Glutamatergic neuron (in vitro differentiated cells): ENCODE results near the gene TENT4B. TPM values are rescaled to one million over a fixed set of nuclear protein-coding genes. Genes with fewer than 3 reads are reported as not detected.

Experiments
- DNase-seq: peaks from one replicate; pipeline ENCODE4 v3.0.0; 2022
- H3K27ac Mint-ChIP-seq: one replicate; pipeline ENCODE4 v1.8.0; 2020; ENCODE audit warnings: mild to moderate bottlenecking, mixed read lengths, inconsistent platforms; ENCODE audit not compliant: unreplicated experiment
- H3K27me3 Mint-ChIP-seq: one replicate; pipeline ENCODE4 v1.8.0; 2020; ENCODE audit warnings: mild to moderate bottlenecking, moderate library complexity, mixed read lengths, inconsistent platforms; ENCODE audit not compliant: unreplicated experiment
- H3K36me3 Mint-ChIP-seq: one replicate; pipeline ENCODE4 v1.8.0; 2020; ENCODE audit warnings: mild to moderate bottlenecking, mixed read lengths, inconsistent platforms; ENCODE audit not compliant: unreplicated experiment
- H3K4me1 Mint-ChIP-seq: one replicate; pipeline ENCODE4 v1.8.0; 2020; ENCODE audit warnings: mild to moderate bottlenecking, low read depth, mixed read lengths, inconsistent platforms; ENCODE audit not compliant: unreplicated experiment
- H3K4me3 Mint-ChIP-seq: one replicate; pipeline ENCODE4 v1.8.0; 2020; ENCODE audit warnings: mild to moderate bottlenecking, mixed read lengths, inconsistent platforms; ENCODE audit not compliant: unreplicated experiment
- H3K9me3 Mint-ChIP-seq: one replicate; pipeline ENCODE4 v1.8.0; 2020; ENCODE audit warnings: mild to moderate bottlenecking, moderate library complexity, mixed read lengths, inconsistent platforms; ENCODE audit not compliant: unreplicated experiment
- total RNA-seq: library from RNA; stranded (reverse); fragmentation: NEBNext Ultra II Directional; extraction: Animal tissue kit (Norgen Biotek cat#: 25700); gene quantifications from one replicate; pipeline ENCODE4 v1.2.1, GENCODE V29; 2021; ENCODE audit not compliant: unreplicated experiment
- TF ChIP-seq, protein P1 (sequence below): fragments of 200-600 bp; sonication (generic); IDR thresholded peaks from one replicate; pipeline ENCODE4 v1.5.0; 2021; ENCODE audit not compliant: partially characterized antibody, unreplicated experiment

TENT4B gene
- total RNA-seq, 1 donor from 2014 or later: 9.5 TPM

GRCh38 chr16:50133214-50133613, 19.9 kb upstream of the TENT4B start:
- Mint-ChIP-seq H3K4me1 (no peaks in the 10 kb centered on the region), H3K4me3 (no peak overlapping the region), H3K36me3 (no peaks in the 10 kb centered on the region), H3K27ac (no peak overlapping the region), H3K9me3 (no peaks in the 10 kb centered on the region), H3K27me3 (no peaks in the 10 kb centered on the region)
- TF ChIP-seq, protein P1, sequence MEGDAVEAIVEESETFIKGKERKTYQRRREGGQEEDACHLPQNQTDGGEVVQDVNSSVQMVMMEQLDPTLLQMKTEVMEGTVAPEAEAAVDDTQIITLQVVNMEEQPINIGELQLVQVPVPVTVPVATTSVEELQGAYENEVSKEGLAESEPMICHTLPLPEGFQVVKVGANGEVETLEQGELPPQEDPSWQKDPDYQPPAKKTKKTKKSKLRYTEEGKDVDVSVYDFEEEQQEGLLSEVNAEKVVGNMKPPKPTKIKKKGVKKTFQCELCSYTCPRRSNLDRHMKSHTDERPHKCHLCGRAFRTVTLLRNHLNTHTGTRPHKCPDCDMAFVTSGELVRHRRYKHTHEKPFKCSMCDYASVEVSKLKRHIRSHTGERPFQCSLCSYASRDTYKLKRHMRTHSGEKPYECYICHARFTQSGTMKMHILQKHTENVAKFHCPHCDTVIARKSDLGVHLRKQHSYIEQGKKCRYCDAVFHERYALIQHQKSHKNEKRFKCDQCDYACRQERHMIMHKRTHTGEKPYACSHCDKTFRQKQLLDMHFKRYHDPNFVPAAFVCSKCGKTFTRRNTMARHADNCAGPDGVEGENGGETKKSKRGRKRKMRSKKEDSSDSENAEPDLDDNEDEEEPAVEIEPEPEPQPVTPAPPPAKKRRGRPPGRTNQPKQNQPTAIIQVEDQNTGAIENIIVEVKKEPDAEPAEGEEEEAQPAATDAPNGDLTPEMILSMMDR: no peak
- no peak for DNase-seq

GRCh38 chr16:50136399-50136798, 16.7 kb upstream of the TENT4B start:
- no peaks in the 10 kb centered on the region for H3K4me1 Mint-ChIP-seq
- no peak overlapping the region for H3K27ac Mint-ChIP-seq
- no peaks in the 10 kb centered on the region for H3K9me3 Mint-ChIP-seq
- H3K36me3 Mint-ChIP-seq: no peaks in the 10 kb centered on the region
- TF ChIP-seq, protein P1: no peak
- H3K4me3 Mint-ChIP-seq: no peak overlapping the region
- no peak for DNase-seq
- no peaks in the 10 kb centered on the region for H3K27me3 Mint-ChIP-seq

DNA sequence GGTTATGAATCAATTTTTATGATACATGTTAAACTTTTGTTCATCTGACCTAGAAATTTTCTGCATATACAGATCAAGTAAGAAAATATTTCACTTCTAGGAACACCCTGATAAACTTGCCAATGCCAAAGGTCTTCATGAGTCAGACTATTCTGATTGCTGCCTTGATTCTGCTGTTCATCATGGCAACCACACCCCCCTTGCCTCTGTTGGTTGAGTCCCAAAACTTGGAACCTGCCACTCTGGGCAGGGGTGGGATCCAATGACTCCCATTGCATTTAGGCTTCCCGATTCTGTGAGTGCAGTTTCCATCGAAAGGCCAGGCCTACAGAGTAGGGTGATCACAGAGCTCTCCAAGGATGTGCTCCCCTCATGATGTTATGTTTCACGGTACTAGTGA, 15.8 kb upstream of the TENT4B start:
- DNase-seq: no peak
- no peaks in the 10 kb centered on the region for H3K4me1 Mint-ChIP-seq
- TF ChIP-seq, protein P1: no peak
- no peaks in the 10 kb centered on the region for H3K27me3 Mint-ChIP-seq
- H3K27ac Mint-ChIP-seq: no peak overlapping the region
- H3K9me3 Mint-ChIP-seq: no peaks in the 10 kb centered on the region
- H3K36me3 Mint-ChIP-seq: no peaks in the 10 kb centered on the region
- no peak overlapping the region for H3K4me3 Mint-ChIP-seq

DNA sequence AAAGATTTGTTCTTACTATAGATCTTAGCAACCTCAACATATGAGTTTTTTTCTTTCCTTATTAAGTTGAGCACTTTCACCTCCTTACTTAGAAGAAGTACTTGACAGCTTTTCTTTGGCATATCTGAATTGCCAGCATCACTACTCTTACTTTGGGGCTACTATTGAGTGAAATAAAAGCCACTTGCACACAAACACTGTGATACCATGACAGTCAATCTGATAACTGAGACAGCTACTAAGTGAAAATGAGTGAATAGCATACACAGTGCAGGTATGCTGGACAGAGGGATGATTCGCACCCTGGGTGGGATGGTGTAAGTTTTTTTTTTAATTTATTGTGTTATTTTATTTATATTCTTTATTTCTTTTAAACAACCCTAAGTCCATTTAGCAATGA, 13.5 kb upstream of the TENT4B start:
- Mint-ChIP-seq H3K9me3 (no peaks in the 10 kb centered on the region), H3K36me3 (no peaks in the 10 kb centered on the region)

DNA sequence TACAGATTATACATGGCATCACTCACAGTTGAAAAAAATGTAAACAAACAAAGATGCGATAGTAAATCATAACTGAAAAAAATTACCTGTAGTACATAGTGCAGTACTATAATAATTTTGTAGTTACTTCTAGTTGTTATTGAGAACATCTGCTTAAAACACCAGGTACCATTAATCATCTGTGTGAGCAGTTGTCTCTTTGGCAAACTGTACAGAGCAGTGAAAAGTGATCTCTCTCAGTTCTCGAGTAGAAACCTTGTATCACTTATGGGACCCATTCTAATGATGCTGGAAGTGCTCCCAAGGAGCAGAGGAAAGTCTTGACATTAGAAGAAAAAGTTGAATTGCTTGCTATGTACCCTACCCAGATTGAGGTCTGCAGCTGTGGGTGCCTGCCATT, 8.9 kb upstream of the TENT4B start:
- DNase-seq: no peak
- no peak overlapping the region for H3K27ac Mint-ChIP-seq
- H3K36me3 Mint-ChIP-seq: no peaks in the 10 kb centered on the region
- TF ChIP-seq, protein P1: no peak
- peaks cover 2% of the 10 kb centered on the region for H3K9me3 Mint-ChIP-seq
- no peaks in the 10 kb centered on the region for H3K4me1 Mint-ChIP-seq
- peaks cover 2% of the 10 kb centered on the region for H3K27me3 Mint-ChIP-seq
- H3K4me3 Mint-ChIP-seq: no peak overlapping the region

More for the DNA sequence above, 13.5 kb upstream of the TENT4B start:
- Mint-ChIP-seq H3K27me3 (no peaks in the 10 kb centered on the region), H3K27ac (no peak overlapping the region), H3K4me3 (no peak overlapping the region), H3K4me1 (no peaks in the 10 kb centered on the region)
- DNase-seq: no peak
- TF ChIP-seq, protein P1: no peak
